Uterus (tissue), 4 donors: ENCODE measurements around the gene LILRA5. TPM values are rescaled to one million over a fixed set of nuclear protein-coding genes. Genes with fewer than 3 reads are reported as not detected.

Source experiments
- DNase-seq, 2 donors: peaks; one replicate each; pipeline ENCODE4 v3.0.0-alpha.2; 2019 to 2020
- H3K27ac ChIP-seq, 2 donors: fragments of 200-600 bp; sonication (generic); 1 replicate in 1 of 2; 2 replicates in 1 of 2; pipeline ENCODE4 v1.5.1; 2016 to 2018
- H3K27me3 ChIP-seq, 2 donors: fragments of 200-600 bp; sonication (generic); one replicate each; pipeline ENCODE4 v1.5.1; 2018 to 2019; ENCODE audit warnings: control low read depth in 1 of 2
- H3K36me3 ChIP-seq, 2 donors: fragments of 200-600 bp; sonication (generic); one replicate each; pipeline ENCODE4 v1.5.1; 2019; ENCODE audit warnings: control low read depth in 1 of 2
- H3K4me1 ChIP-seq, 2 donors: fragments of 200-600 bp; sonication (generic); one replicate each; pipeline ENCODE4 v1.5.1; 2018 to 2019; ENCODE audit warnings: control low read depth in 1 of 2
- H3K4me3 ChIP-seq, 2 donors: fragments of 200-600 bp; sonication (generic); 1 replicate in 1 of 2; 2 replicates in 1 of 2; pipeline ENCODE4 v1.5.1; 2018 to 2019; ENCODE audit warnings: mild to moderate bottlenecking in 1 of 2
- H3K9me3 ChIP-seq, 2 donors: fragments of 200-600 bp; sonication (generic); one replicate each; pipeline ENCODE4 v1.5.1; 2019; ENCODE audit warnings: control low read depth in 1 of 2
- POLR2A ChIP-seq, 2 donors: fragments of 450-650 bp; IDR thresholded peaks; one replicate each; pipeline ENCODE4 v1.6.1; 2016; ENCODE audit warnings: antibody characterized with exemption in 2 of 2, mild to moderate bottlenecking in 1 of 2, moderate library complexity in 1 of 2
- intact Hi-C: fragments of 100-400 bp; cut with DNase I; formaldehyde crosslinking; loops from one replicate; pipeline ENCODE4 v1.15.1; 2023; ENCODE audit warnings: low total_unique reads
- total RNA-seq, 4 donors: library from RNA; depleted of rRNA in 3 of 4; stranded (reverse); fragments of >200 nt in 3 of 4; gene quantifications; one replicate each; pipeline versions ENCODE4 v1.1.0 to v1.2.4, GENCODE V29; 2014 to 2023
- TF ChIP-seq, protein P1 (sequence below), 4 experiments: fragments of 200-600 bp in 2 of 4; fragments of 450-650 bp in 2 of 4; sonication (generic) in 2 of 4; IDR thresholded peaks; one replicate each; pipeline ENCODE4 v1.5.1; 2016 to 2019; ENCODE audit warnings: antibody characterized with exemption in 4 of 4, mild to moderate bottlenecking in 2 of 4, moderate library complexity in 1 of 4
- donor health status: DM: yes; HTN: yes; CAD: no.

The LILRA5 gene
- total RNA-seq, 4 donors from 2014 or later: 0.35 to 9.7 (median 2.8) TPM; not detected in 1

DNA sequence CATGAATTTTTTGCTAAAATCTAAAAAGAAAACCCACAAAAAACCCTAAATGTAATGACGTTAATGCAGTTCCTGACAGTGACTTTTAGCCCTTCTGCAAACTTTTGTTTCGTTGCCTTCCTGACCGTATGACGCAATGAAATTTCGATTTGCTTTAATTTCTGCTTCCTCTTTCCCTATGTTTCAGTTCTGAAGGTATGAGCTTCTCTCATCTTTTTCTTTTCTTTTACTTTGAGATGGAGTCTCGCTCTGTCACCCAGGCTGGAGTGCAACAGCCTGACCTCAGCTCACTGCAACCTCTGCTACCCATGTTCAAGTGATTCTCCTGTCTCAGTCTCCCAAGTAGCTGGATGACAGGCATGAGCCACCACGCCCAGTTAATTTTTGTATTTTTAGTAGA, 6.1 kb upstream of the LILRA5 start:
- no peak for DNase-seq
- H3K36me3 ChIP-seq: no peaks in the 10 kb centered on the region
- no peaks in the 10 kb centered on the region for H3K27me3 ChIP-seq
- no peaks in the 10 kb centered on the region for H3K4me1 ChIP-seq
- intact Hi-C loops: no loop called here
- no peak for TF ChIP-seq POLR2A (IDR thresholded peaks at IDR 0.05)
- TF ChIP-seq, protein P1, sequence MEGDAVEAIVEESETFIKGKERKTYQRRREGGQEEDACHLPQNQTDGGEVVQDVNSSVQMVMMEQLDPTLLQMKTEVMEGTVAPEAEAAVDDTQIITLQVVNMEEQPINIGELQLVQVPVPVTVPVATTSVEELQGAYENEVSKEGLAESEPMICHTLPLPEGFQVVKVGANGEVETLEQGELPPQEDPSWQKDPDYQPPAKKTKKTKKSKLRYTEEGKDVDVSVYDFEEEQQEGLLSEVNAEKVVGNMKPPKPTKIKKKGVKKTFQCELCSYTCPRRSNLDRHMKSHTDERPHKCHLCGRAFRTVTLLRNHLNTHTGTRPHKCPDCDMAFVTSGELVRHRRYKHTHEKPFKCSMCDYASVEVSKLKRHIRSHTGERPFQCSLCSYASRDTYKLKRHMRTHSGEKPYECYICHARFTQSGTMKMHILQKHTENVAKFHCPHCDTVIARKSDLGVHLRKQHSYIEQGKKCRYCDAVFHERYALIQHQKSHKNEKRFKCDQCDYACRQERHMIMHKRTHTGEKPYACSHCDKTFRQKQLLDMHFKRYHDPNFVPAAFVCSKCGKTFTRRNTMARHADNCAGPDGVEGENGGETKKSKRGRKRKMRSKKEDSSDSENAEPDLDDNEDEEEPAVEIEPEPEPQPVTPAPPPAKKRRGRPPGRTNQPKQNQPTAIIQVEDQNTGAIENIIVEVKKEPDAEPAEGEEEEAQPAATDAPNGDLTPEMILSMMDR (IDR thresholded peaks at IDR 0.05): no peak
- no peak overlapping the region for H3K27ac ChIP-seq
- H3K4me3 ChIP-seq: no peak overlapping the region
- H3K9me3 ChIP-seq: no peaks in the 10 kb centered on the region

GRCh38 chr19:54317965-54318240, 4.9 kb upstream of the LILRA5 start:
- TF ChIP-seq, protein P1 (IDR thresholded peaks at IDR 0.05): no peak
- TF ChIP-seq POLR2A (IDR thresholded peaks at IDR 0.05): no peak
- no peaks in the 10 kb centered on the region for H3K36me3 ChIP-seq
- no peaks in the 10 kb centered on the region for H3K27me3 ChIP-seq
- no peak overlapping the region for H3K27ac ChIP-seq
- intact Hi-C loops: no loop called here
- no peak for DNase-seq
- H3K4me1 ChIP-seq: no peaks in the 10 kb centered on the region
- no peaks in the 10 kb centered on the region for H3K9me3 ChIP-seq
- no peak overlapping the region for H3K4me3 ChIP-seq

- TF ChIP-seq, protein P1 (IDR thresholded peaks at IDR 0.05): no peak
- TF ChIP-seq POLR2A (IDR thresholded peaks at IDR 0.05): no peak
- no peaks in the 10 kb centered on the region for H3K36me3 ChIP-seq
- intact Hi-C loops: no loop called here
- H3K4me3 ChIP-seq: no peak overlapping the region
- DNase-seq: no peak
- H3K27me3 ChIP-seq: no peaks in the 10 kb centered on the region
- H3K27ac ChIP-seq: no peak overlapping the region
- no peaks in the 10 kb centered on the region for H3K9me3 ChIP-seq
- H3K4me1 ChIP-seq: no peaks in the 10 kb centered on the region
Measured at GRCh38 chr19:54317108-54317964, 4.4 kb upstream of the LILRA5 start.

DNA sequence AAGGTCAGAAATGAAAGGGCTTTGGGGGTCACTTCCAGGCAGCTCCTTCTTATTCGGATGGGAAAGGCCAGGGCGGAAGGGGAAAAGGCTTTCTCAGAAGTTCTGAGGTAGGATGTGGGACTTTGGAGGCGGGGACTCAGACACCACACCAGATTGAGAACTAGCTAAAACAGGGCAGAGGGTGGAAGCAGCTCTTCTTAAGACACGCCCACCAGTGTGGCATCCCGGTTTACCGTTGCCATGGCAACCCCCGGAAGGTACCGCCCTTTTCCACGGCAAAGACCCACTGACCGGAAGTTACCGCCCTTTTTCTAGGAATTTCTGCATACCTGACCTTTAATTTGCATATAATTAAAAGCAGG, 3.8 kb upstream of the LILRA5 start:
- intact Hi-C loops: no loop called here
- TF ChIP-seq, protein P1 (IDR thresholded peaks at IDR 0.05): no peak
- TF ChIP-seq POLR2A (IDR thresholded peaks at IDR 0.05): no peak
- H3K36me3 ChIP-seq: no peaks in the 10 kb centered on the region
- no peaks in the 10 kb centered on the region for H3K27me3 ChIP-seq
- no peak overlapping the region for H3K4me3 ChIP-seq
- no peak for DNase-seq
- H3K9me3 ChIP-seq: no peaks in the 10 kb centered on the region
- H3K4me1 ChIP-seq: no peaks in the 10 kb centered on the region
- no peak overlapping the region for H3K27ac ChIP-seq

DNA sequence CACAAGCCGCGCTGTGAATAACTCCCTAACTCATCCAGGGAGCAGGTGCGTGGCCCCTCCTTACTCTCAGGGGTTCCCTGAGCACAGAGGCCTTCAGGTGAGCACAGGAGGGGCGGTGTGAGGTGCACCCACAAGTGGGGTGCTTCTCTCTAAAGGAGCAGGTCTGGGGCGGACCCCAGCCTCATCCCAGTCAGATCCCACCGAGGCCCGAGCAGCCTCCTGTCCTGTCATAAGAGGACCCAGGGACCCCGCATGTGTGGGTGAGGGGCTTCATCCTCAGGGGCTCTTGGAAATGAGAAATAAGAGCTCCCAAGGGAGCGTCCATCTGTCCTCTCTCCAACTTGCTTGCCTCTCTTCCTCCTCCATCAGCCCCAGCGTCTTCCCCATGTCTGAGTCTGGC, 3.0 kb upstream of the LILRA5 start:
- Histone ChIP-seq H3K9me3 (no peaks in the 10 kb centered on the region), H3K4me3 (no peak overlapping the region), H3K36me3 (no peaks in the 10 kb centered on the region), H3K4me1 (no peaks in the 10 kb centered on the region), H3K27ac (no peak overlapping the region), H3K27me3 (no peaks in the 10 kb centered on the region)
- DNase-seq: no peak
- no peak for TF ChIP-seq POLR2A (IDR thresholded peaks at IDR 0.05)
- TF ChIP-seq, protein P1 (IDR thresholded peaks at IDR 0.05): no peak
- intact Hi-C loops: no loop called here
